GM21576 (cell line): ENCODE data around the gene TNFRSF21.

Experiments
- ATAC-seq: cut with Tn5 transposase; IDR thresholded peaks from one replicate; pipeline ENCODE4 v1.9.1; 2021; ENCODE audit warnings: mild to moderate bottlenecking, moderate library complexity; ENCODE audit not compliant: unreplicated experiment

The TNFRSF21 gene

GRCh38 chr6:47181681-47182080 lies 128.0 kb downstream of the TNFRSF21 start:
- ATAC-seq, result no peak
